WTC11 (cell line): ENCODE results near the gene EEIG2. TPM values are rescaled to one million over a fixed set of nuclear protein-coding genes. Genes with fewer than 3 reads are reported as not detected.

Experiments used
- ATAC-seq: fragments of 200-7000 bp; cut with Tn5 transposase; 2 replicates; pipeline ENCODE4 v1.10.0; 2021; ENCODE audit warnings: mild to moderate bottlenecking, moderate library complexity
- CTCF ChIA-PET: fragments of 300-600 bp; sonication (Branson Sonifier 250); formaldehyde crosslinking; loops from one replicate; lab custom pipeline; 2021; ENCODE audit warnings: antibody characterized with exemption; lab: Charles Lee
- POLR2A ChIA-PET: fragments of 350-600 bp; sonication (Branson Sonifier 250); formaldehyde crosslinking; loops from one replicate; lab custom pipeline; 2021; ENCODE audit warnings: antibody characterized with exemption; lab: Charles Lee
- DNase-seq: peaks from one replicate; pipeline ENCODE4 v3.0.0; 2021; ENCODE audit warnings: low spot score
- H3K27ac Mint-ChIP-seq: 2 replicates; pipeline ENCODE4 v1.8.0; 2021; ENCODE audit warnings: mixed read lengths
- H3K27me3 Mint-ChIP-seq: 2 replicates; pipeline ENCODE4 v1.8.0; 2021; ENCODE audit warnings: low read depth, mild to moderate bottlenecking, moderate library complexity, mixed read lengths
- H3K36me3 Mint-ChIP-seq: 2 replicates; pipeline ENCODE4 v1.8.0; 2021; ENCODE audit warnings: mixed read lengths
- H3K4me1 Mint-ChIP-seq: 2 replicates; pipeline ENCODE4 v1.8.0; 2022; ENCODE audit warnings: mixed read lengths
- H3K4me3 Mint-ChIP-seq: 2 replicates; pipeline ENCODE4 v1.8.0; 2021; ENCODE audit warnings: mild to moderate bottlenecking, moderate library complexity, mixed read lengths
- H3K9me3 Mint-ChIP-seq: 2 replicates; pipeline ENCODE4 v1.8.0; 2021; ENCODE audit warnings: mixed read lengths
- ATF6 ChIP-seq: sonication (generic); formaldehyde crosslinking; IDR thresholded peaks from 2 replicates; pipeline ENCODE4 v1.8.1; 2023; ENCODE audit warnings: mild to moderate bottlenecking, missing genetic modification reagents
- ETV6 ChIP-seq: sonication (generic); formaldehyde crosslinking; IDR thresholded peaks from 2 replicates; pipeline ENCODE4 v1.8.1; 2022; ENCODE audit warnings: mild to moderate bottlenecking, missing genetic modification reagents
- FOXP1 ChIP-seq: sonication (generic); formaldehyde crosslinking; IDR thresholded peaks from 2 replicates; pipeline ENCODE4 v1.8.0; 2022; ENCODE audit warnings: missing genetic modification reagents, mild to moderate bottlenecking, moderate library complexity, borderline replicate concordance
- GABPB1 ChIP-seq: sonication (generic); formaldehyde crosslinking; IDR thresholded peaks from 2 replicates; pipeline ENCODE4 v1.8.1; 2023; ENCODE audit warnings: mild to moderate bottlenecking, missing genetic modification reagents
- MLX ChIP-seq: sonication (generic); formaldehyde crosslinking; IDR thresholded peaks from 2 replicates; pipeline ENCODE4 v1.8.1; 2023; ENCODE audit warnings: mild to moderate bottlenecking, missing genetic modification reagents, moderate library complexity
- NFATC4 ChIP-seq: fragments of 250-450 bp; sonication (Bioruptor Pico); IDR thresholded peaks from 2 replicates; pipeline ENCODE4 v1.9.0; 2021; ENCODE audit warnings: mild to moderate bottlenecking
- NR1H2 ChIP-seq: sonication (generic); formaldehyde crosslinking; IDR thresholded peaks from 2 replicates; pipeline ENCODE4 v1.9.0; 2021; ENCODE audit warnings: mild to moderate bottlenecking, moderate library complexity, missing genetic modification reagents
- NR3C1 ChIP-seq: sonication (generic); formaldehyde crosslinking; conservative IDR thresholded peaks from 2 replicates; pipeline ENCODE4 v1.8.1; 2023; ENCODE audit warnings: low read depth, mild to moderate bottlenecking, missing genetic modification reagents
- PRRX2 ChIP-seq: fragments of 250-450 bp; sonication (Bioruptor Pico); IDR thresholded peaks from 2 replicates; pipeline ENCODE4 v1.8.0; 2021; ENCODE audit warnings: mild to moderate bottlenecking
- RELA ChIP-seq: sonication (generic); formaldehyde crosslinking; IDR thresholded peaks from 2 replicates; pipeline ENCODE4 v1.8.1; 2022; ENCODE audit warnings: missing genetic modification reagents, mild to moderate bottlenecking, borderline replicate concordance
- TEAD1 ChIP-seq: sonication (generic); formaldehyde crosslinking; IDR thresholded peaks from 2 replicates; pipeline ENCODE4 v1.8.0; 2022; ENCODE audit warnings: mild to moderate bottlenecking, missing genetic modification reagents
- USF1 ChIP-seq: sonication (generic); formaldehyde crosslinking; IDR thresholded peaks from 2 replicates; pipeline ENCODE4 v1.8.0; 2022; ENCODE audit warnings: mild to moderate bottlenecking, missing genetic modification reagents
- ZNF121 ChIP-seq: sonication (generic); formaldehyde crosslinking; IDR thresholded peaks from 2 replicates; pipeline ENCODE4 v1.8.0; 2023; ENCODE audit warnings: missing genetic modification reagents
- ZNF281 ChIP-seq: sonication (generic); formaldehyde crosslinking; IDR thresholded peaks from 2 replicates; pipeline ENCODE4 v1.8.0; 2023; ENCODE audit warnings: mild to moderate bottlenecking, missing genetic modification reagents
- ZNF396 ChIP-seq: fragments of 250-450 bp; sonication (Bioruptor Pico); IDR thresholded peaks from 2 replicates; pipeline ENCODE4 v1.8.0; 2021; ENCODE audit warnings: mild to moderate bottlenecking, moderate library complexity, borderline replicate concordance
- ZNF416 ChIP-seq: fragments of 250-450 bp; sonication (Bioruptor Pico); IDR thresholded peaks from 2 replicates; pipeline ENCODE4 v1.9.0; 2021; ENCODE audit warnings: mild to moderate bottlenecking, inconsistent platforms
- ZNF423 ChIP-seq: fragments of 250-450 bp; sonication (Bioruptor Pico); IDR thresholded peaks from 2 replicates; pipeline ENCODE4 v2.1.2; 2022; ENCODE audit warnings: mild to moderate bottlenecking, moderate library complexity
- ZNF512 ChIP-seq: sonication (generic); formaldehyde crosslinking; IDR thresholded peaks from 2 replicates; pipeline ENCODE4 v1.8.1; 2022; ENCODE audit warnings: missing genetic modification reagents, borderline replicate concordance
- ZNF532 ChIP-seq: fragments of 250-450 bp; sonication (Bioruptor Pico); IDR thresholded peaks from 2 replicates; pipeline ENCODE4 v1.9.0; 2021; ENCODE audit warnings: mild to moderate bottlenecking, borderline replicate concordance
- total RNA-seq: library from RNA; stranded (reverse); gene quantifications from 3 replicates; pipeline ENCODE4 v1.2.3, GENCODE V29; 2021

EEIG2 gene
- total RNA-seq, 1 experiment from 2014 or later: 65.7 TPM

GRCh38 chr1:108569097-108569728 lies 9.3 kb downstream of the EEIG2 start:
- H3K9me3 Mint-ChIP-seq: no peaks in the 10 kb centered on the region; the same call in 1 of the 2 replicates
- no peaks in the 10 kb centered on the region for H3K27me3 Mint-ChIP-seq
- DNase-seq (no peak), ATAC-seq (no peak)
- POLR2A ChIA-PET: no interaction called here
- TF ChIP-seq NR3C1: no peak
- 0 out of 2 replicates have a peak, but pooled peaks have one; percentile 17 for TF ChIP-seq ZNF121 (CRISPR knock-in tag)
- no peak for TF ChIP-seq GABPB1 (CRISPR knock-in tag)
- no peak overlapping the region for H3K27ac Mint-ChIP-seq
- CTCF ChIA-PET: interaction anchor here (1.4 to 2.2 kb wide), 2 partner anchors 9 to 253 kb away, joined by 3 to 16 read pairs; partner anchors contain the start of gene EEIG2
- peaks cover 3% of the 10 kb centered on the region; the same call in 1 of the 2 replicates for H3K36me3 Mint-ChIP-seq
- no peak overlapping the region for H3K4me3 Mint-ChIP-seq
- peaks cover 7% of the 10 kb centered on the region for H3K4me1 Mint-ChIP-seq

GRCh38 chr1:108570128-108570527 lies 10.2 kb downstream of the EEIG2 start:
- H3K27ac Mint-ChIP-seq: no peak overlapping the region
- DNase-seq (no peak), ATAC-seq (peak; percentile 100)
- H3K36me3 Mint-ChIP-seq: peaks cover 7% of the 10 kb centered on the region
- CTCF ChIA-PET: interaction anchor here (1.4 to 2.2 kb wide), 2 partner anchors 10 to 253 kb away, joined by 3 to 16 read pairs; partner anchors contain the start of gene EEIG2
- H3K4me3 Mint-ChIP-seq: no peak overlapping the region
- POLR2A ChIA-PET: no interaction called here
- H3K9me3 Mint-ChIP-seq: no peaks in the 10 kb centered on the region; the same call in 1 of the 2 replicates
- peaks cover 5% of the 10 kb centered on the region for H3K4me1 Mint-ChIP-seq
- H3K27me3 Mint-ChIP-seq: no peaks in the 10 kb centered on the region
- TF ChIP-seq FOXP1 (CRISPR knock-in tag): no peak
- no peak for TF ChIP-seq PRRX2 (CRISPR knock-in tag)
- no peak for TF ChIP-seq NR1H2 (CRISPR knock-in tag)
- no peak for TF ChIP-seq ZNF512
- no peak for TF ChIP-seq RELA (CRISPR knock-in tag)
- TF ChIP-seq ATF6 (CRISPR knock-in tag): no peak
- no peak for TF ChIP-seq ZNF532 (CRISPR knock-in tag)
- TF ChIP-seq NFATC4 (CRISPR knock-in tag): no peak
- no peak for TF ChIP-seq ZNF423 (CRISPR knock-in tag)
- TF ChIP-seq ZNF416 (CRISPR knock-in tag): no peak
- no peak for TF ChIP-seq ZNF396

GRCh38 chr1:108570998-108571401 lies 11.1 kb downstream of the EEIG2 start:
- DNase-seq (no peak), ATAC-seq (no peak)
- Mint-ChIP-seq H3K27me3 (no peaks in the 10 kb centered on the region), H3K36me3 (peaks cover 16% of the 10 kb centered on the region), H3K9me3 (peaks cover 9% of the 10 kb centered on the region), H3K4me1 (peaks cover 5% of the 10 kb centered on the region), H3K27ac (no peak overlapping the region), H3K4me3 (no peak overlapping the region)
- ChIA-PET CTCF (interaction anchor here (1.1 to 2.2 kb wide), 3 partner anchors 9 to 254 kb away, joined by 3 to 16 read pairs (median 4); partner anchors contain the start of gene EEIG2), POLR2A (no interaction called here)
- TF ChIP-seq TEAD1 (CRISPR knock-in tag): no peak
- no peak for TF ChIP-seq MLX (CRISPR knock-in tag)
- TF ChIP-seq NR1H2 (CRISPR knock-in tag): no peak
- TF ChIP-seq USF1 (CRISPR knock-in tag): no peak
- no peak for TF ChIP-seq ZNF281 (CRISPR knock-in tag)
- TF ChIP-seq ETV6 (CRISPR knock-in tag): no peak
